ENCODE data around the gene SH3RF3. TPM values are rescaled to one million over a fixed set of nuclear protein-coding genes. Genes with fewer than 3 reads are reported as not detected.

SH3RF3 gene
- total and polyA plus RNA-seq, 9 of the 15 experiments (the other 6 are each of a cell fraction or from before 2014, with no cell fraction given) = 0.02 TPM; not detected in 8

DNA sequence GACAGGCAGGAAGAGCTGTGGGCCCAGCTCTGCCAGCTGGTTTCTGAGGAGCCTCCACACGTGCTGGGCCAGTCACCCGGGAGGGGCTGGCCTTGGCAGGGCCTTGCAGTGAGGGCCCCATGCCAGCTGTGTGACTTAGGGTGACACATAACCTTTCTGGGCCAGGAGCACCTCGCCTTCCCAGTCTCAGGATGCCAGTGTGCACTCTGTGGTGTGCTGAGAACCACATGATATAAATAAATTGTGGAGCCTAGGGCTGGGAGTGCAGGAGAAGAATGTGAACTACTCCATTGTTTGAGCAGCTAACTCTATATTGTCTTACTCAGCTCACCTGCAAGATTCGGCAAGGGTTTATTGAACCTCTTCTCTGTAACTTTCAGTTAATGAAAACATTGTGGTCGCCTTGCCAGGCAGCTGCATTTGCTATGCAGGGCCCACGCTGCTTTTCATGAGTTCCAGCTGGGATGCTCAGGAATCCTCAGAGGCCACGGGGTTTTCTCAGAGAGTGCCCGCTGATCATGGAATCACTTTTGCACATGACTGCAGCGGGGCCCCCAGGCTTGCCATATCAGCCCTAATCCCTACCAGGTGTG is 222.3 kb downstream of the SH3RF3 start:
- ChIA-PET POLR2A (interaction anchor here (0.7 kb wide), 1 partner anchor 156 kb away, joined by 3 read pairs; no protein-coding TSS in a partner anchor), CTCF (ENCODE audit: low intra/inter-chr PET ratio) (no interaction called here)
- H3K79me2 ChIP-seq (ENCODE audit: control insufficient read depth, insufficient read depth, low read length) = no peaks in the 10 kb centered on the region
- ATAC-seq (no peak), DNase-seq (ENCODE audit: extremely low read depth in 1 of 4, low spot score in 3 of 4) (no peak), FAIRE-seq (no peak)
- in situ Hi-C loops (cut with MboI) = no loop called here
- H3K27me3 ChIP-seq (ENCODE audit: control insufficient read depth in 2 of 2, insufficient read depth in 2 of 2, low read length in 2 of 2) = peaks cover 12 to 46% of the 10 kb centered on the region in 2 experiments; a peak in 3 of 5 replicates
- WGBS (ENCODE audit: insufficient coverage, low coverage, missing lambda C conversion rate) = under 1% methylated on average over 9 of the region's 9 CpGs
- H4K20me1 ChIP-seq (replicated peaks; ENCODE audit: control insufficient read depth, insufficient read depth, low read length) = no peaks in the 10 kb centered on the region
- intact Hi-C loops (cut with micrococcal nuclease) = no loop called here
- H3K27ac ChIP-seq (ENCODE audit: extremely low read depth, low read depth, low read length) = no peak overlapping the region
- no peak overlapping the region for H3K4me2 ChIP-seq (ENCODE audit: insufficient read depth, low read length)
- TF ChIP-seq SIN3B (IDR thresholded peaks at IDR 0.05; ENCODE audit: low read depth) (no peak), KDM1A (IDR thresholded peaks at IDR 0.05) (no peak), ZNF717 (CRISPR knock-in tag; IDR thresholded peaks at IDR 0.05) (no peak), GATAD2A (IDR thresholded peaks at IDR 0.05) (no peak), STAT5A (IDR thresholded peaks at IDR 0.05; ENCODE audit: borderline replicate concordance, low read length) (no peak), YBX1 (IDR thresholded peaks at IDR 0.05) (no peak), MTA3 (IDR thresholded peaks at IDR 0.05; ENCODE audit: borderline replicate concordance) (no peak), PKNOX1 (IDR thresholded peaks at IDR 0.05) (no peak), FOSL1 (tag; conservative IDR thresholded peaks at IDR 0.05) (no peak), PCBP2 (IDR thresholded peaks at IDR 0.05; ENCODE audit: low read depth, low read length, poor library complexity, severe bottlenecking) (no peak), RAD51 (IDR thresholded peaks at IDR 0.05; ENCODE audit: borderline replicate concordance, low read depth) (no peak), NCOA2 (IDR thresholded peaks at IDR 0.05; ENCODE audit: partially characterized antibody in 2 of 2) (no peak), EP400 (IDR thresholded peaks at IDR 0.05) (no peak)
- no peak overlapping the region for H3K4me3 ChIP-seq
- no peaks in the 10 kb centered on the region for H3K9me3 ChIP-seq (replicated peaks; ENCODE audit: control insufficient read depth, insufficient read depth, low read depth, low read length)
- no peak overlapping the region for H2AFZ ChIP-seq (ENCODE audit: low read depth, low read length)
- H3K36me3 ChIP-seq (ENCODE audit: control insufficient read depth, insufficient read depth, low read length) = no peaks in the 10 kb centered on the region
- no peak overlapping the region for H3K9ac ChIP-seq (ENCODE audit: insufficient read depth in 1 of 2, low read depth in 2 of 2, low read length in 2 of 2)
- no peaks in the 10 kb centered on the region for H3K4me1 ChIP-seq (replicated peaks in 1 of 2; ENCODE audit: control insufficient read depth in 2 of 2, insufficient read depth in 2 of 2, low read length in 2 of 2)
- H3K9me1 ChIP-seq (ENCODE audit: control insufficient read depth, insufficient read depth, low read length) = no peaks in the 10 kb centered on the region
- no TSS peak for BruUV-seq (replicated peaks)
